Upper lobe of left lung (tissue), 6 donors: ENCODE data around the gene FKRP. TPM values are rescaled to one million over a fixed set of nuclear protein-coding genes. Genes with fewer than 3 reads are reported as not detected.
A peak's percentile ranks its signal among the peaks of the same experiment; 100 is the strongest.

Experiments used
- ATAC-seq, 2 donors: fragments of 200-7000 bp; cut with Tn5 transposase; one replicate each; pipeline ENCODE4 v1.9.1; 2022; ENCODE audit warnings: mild to moderate bottlenecking in 2 of 2, moderate library complexity in 2 of 2; ENCODE audit not compliant: low FRiP score in 2 of 2
- DNase-seq, 2 donors: peaks; one replicate each; pipeline ENCODE4 v3.0.0-alpha.2; 2019 to 2020
- H3K27ac ChIP-seq, 4 donors: fragments of 200-600 bp; sonication (generic); one replicate each; pipeline ENCODE4 v1.5.1; 2016 to 2019
- H3K27me3 ChIP-seq, 4 donors: fragments of 200-600 bp; sonication (generic); one replicate each; pipeline ENCODE4 v1.5.1; 2017 to 2019
- H3K36me3 ChIP-seq, 4 donors: fragments of 200-600 bp; sonication (generic); one replicate each; pipeline ENCODE4 v1.5.1; 2016 to 2019
- H3K4me1 ChIP-seq, 4 donors: fragments of 200-600 bp; sonication (generic); one replicate each; pipeline ENCODE4 v1.5.1; 2018 to 2019
- H3K4me3 ChIP-seq, 4 donors: fragments of 200-600 bp; sonication (generic); one replicate each; pipeline ENCODE4 v1.5.1; 2017 to 2019; ENCODE audit warnings: mild to moderate bottlenecking in 2 of 4, moderate library complexity in 1 of 4
- H3K9me3 ChIP-seq, 4 donors: fragments of 200-600 bp; sonication (generic); one replicate each; pipeline ENCODE4 v1.5.1; 2018 to 2019
- EP300 ChIP-seq, 4 donors: sonication (generic); formaldehyde crosslinking; IDR thresholded peaks; one replicate each; pipeline ENCODE4 v1.5.1; 2017; ENCODE audit warnings: antibody characterized with exemption in 4 of 4, control low read depth in 2 of 4
- POLR2A ChIP-seq, 4 donors: fragments of 450-650 bp; IDR thresholded peaks; one replicate each; pipeline ENCODE4 v1.5.1; 2016 to 2017; ENCODE audit warnings: antibody characterized with exemption in 4 of 4, mild to moderate bottlenecking in 2 of 4
- POLR2AphosphoS5 ChIP-seq, 2 donors: sonication (generic); formaldehyde crosslinking; IDR thresholded peaks; one replicate each; pipeline ENCODE4 v1.5.1; 2017; ENCODE audit warnings: antibody characterized with exemption in 2 of 2
- WGBS, 2 donors: methylation state at CpG; one replicate each; pipeline ENCODE4 v1.1.5; 2017 to 2018; 5-methylcytosine and 5-hydroxymethylcytosine counted together
- total RNA-seq, 6 donors: library from RNA; depleted of rRNA in 4 of 6; stranded (reverse); fragments of >200 nt in 4 of 6; gene quantifications; one replicate each; pipeline versions ENCODE4 v1.1.0 to v1.2.1, GENCODE V29; 2016 to 2021
- TF ChIP-seq, protein P1 (sequence below), 6 experiments: fragments of 450-650 bp in 4 of 6; fragments of 200-600 bp in 2 of 6; sonication (generic) in 2 of 6; IDR thresholded peaks; one replicate each; pipeline ENCODE4 v1.5.1; 2016 to 2019; ENCODE audit warnings: antibody characterized with exemption in 6 of 6
- donor health status: DM: no; HTN: no; CAD: no; lungs with moderate emphysema.
- donor health status: DM: no; HTN: yes; CAD: no; lungs with severe emphysema.

The FKRP gene
- total RNA-seq, 6 donors from 2014 or later, result 16.6 to 26.2 (median 19.3) TPM

- no peak overlapping the region for H3K4me3 ChIP-seq
- no peak overlapping the region for H3K27ac ChIP-seq
- no peak for TF ChIP-seq POLR2AphosphoS5 (IDR thresholded peaks at IDR 0.05)
- TF ChIP-seq POLR2A (IDR thresholded peaks at IDR 0.05), result no peak
- no peak for TF ChIP-seq EP300 (IDR thresholded peaks at IDR 0.05)
- no peak for ATAC-seq
- DNase-seq, result no peak
- H3K4me1 ChIP-seq, result peaks cover 40 to 60% (median 44%) of the 10 kb centered on the region in 4 donors
- no peaks in the 10 kb centered on the region for H3K9me3 ChIP-seq
- H3K36me3 ChIP-seq, result peaks cover 37 to 98% (median 80%) of the 10 kb centered on the region in 4 donors
- no peaks in the 10 kb centered on the region for H3K27me3 ChIP-seq
- WGBS, 2 donors, result 97 to 98% methylated on average over 6 to 9 of the region's 9 CpGs
Observed at GRCh38 chr19:46730187-46730586, 15.7 kb upstream of the FKRP start.

- H3K9me3 ChIP-seq, result no peaks in the 10 kb centered on the region
- H3K27me3 ChIP-seq, result no peaks in the 10 kb centered on the region
- H3K4me1 ChIP-seq, result peaks cover 40 to 60% (median 46%) of the 10 kb centered on the region in 4 donors
- H3K4me3 ChIP-seq, result no peak overlapping the region
- no peak for TF ChIP-seq POLR2A (IDR thresholded peaks at IDR 0.05)
- WGBS, 2 donors, result 93 to 96% methylated on average over 14 of the region's 14 CpGs
- DNase-seq (no peak), ATAC-seq (no peak)
- H3K36me3 ChIP-seq, result peaks cover 33 to 98% (median 77%) of the 10 kb centered on the region in 4 donors
- H3K27ac ChIP-seq, result peak overlapping the region in 1 of 4 donors; percentile 73
Observed at GRCh38 chr19:46730595-46730994, 15.3 kb upstream of the FKRP start.

GRCh38 chr19:46731007-46731501, 14.8 kb upstream of the FKRP start:
- peaks cover 29 to 98% (median 76%) of the 10 kb centered on the region in 4 donors for H3K36me3 ChIP-seq
- peaks cover 40 to 63% (median 49%) of the 10 kb centered on the region in 4 donors for H3K4me1 ChIP-seq
- H3K9me3 ChIP-seq, result no peaks in the 10 kb centered on the region
- H3K4me3 ChIP-seq, result peak overlapping the region in 1 of 4 donors; percentile 6
- H3K27me3 ChIP-seq, result no peaks in the 10 kb centered on the region
- TF ChIP-seq POLR2AphosphoS5 (IDR thresholded peaks at IDR 0.05), result peak; percentile 14 to 46
- TF ChIP-seq EP300 (IDR thresholded peaks at IDR 0.05), result no peak
- TF ChIP-seq POLR2A (IDR thresholded peaks at IDR 0.05), result no peak
- TF ChIP-seq, protein P1, sequence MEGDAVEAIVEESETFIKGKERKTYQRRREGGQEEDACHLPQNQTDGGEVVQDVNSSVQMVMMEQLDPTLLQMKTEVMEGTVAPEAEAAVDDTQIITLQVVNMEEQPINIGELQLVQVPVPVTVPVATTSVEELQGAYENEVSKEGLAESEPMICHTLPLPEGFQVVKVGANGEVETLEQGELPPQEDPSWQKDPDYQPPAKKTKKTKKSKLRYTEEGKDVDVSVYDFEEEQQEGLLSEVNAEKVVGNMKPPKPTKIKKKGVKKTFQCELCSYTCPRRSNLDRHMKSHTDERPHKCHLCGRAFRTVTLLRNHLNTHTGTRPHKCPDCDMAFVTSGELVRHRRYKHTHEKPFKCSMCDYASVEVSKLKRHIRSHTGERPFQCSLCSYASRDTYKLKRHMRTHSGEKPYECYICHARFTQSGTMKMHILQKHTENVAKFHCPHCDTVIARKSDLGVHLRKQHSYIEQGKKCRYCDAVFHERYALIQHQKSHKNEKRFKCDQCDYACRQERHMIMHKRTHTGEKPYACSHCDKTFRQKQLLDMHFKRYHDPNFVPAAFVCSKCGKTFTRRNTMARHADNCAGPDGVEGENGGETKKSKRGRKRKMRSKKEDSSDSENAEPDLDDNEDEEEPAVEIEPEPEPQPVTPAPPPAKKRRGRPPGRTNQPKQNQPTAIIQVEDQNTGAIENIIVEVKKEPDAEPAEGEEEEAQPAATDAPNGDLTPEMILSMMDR (IDR thresholded peaks at IDR 0.05), result no peak
- 69 to 74% methylated on average over 6 to 14 of the region's 14 CpGs for WGBS, 2 donors
- DNase-seq (peak in 1 of 2 donors; percentile 77), ATAC-seq (peak in 1 of 2 donors; percentile 70)
- H3K27ac ChIP-seq, result peak overlapping the region in 3 of 4 donors; percentile 37 to 73 (median 55)

DNA sequence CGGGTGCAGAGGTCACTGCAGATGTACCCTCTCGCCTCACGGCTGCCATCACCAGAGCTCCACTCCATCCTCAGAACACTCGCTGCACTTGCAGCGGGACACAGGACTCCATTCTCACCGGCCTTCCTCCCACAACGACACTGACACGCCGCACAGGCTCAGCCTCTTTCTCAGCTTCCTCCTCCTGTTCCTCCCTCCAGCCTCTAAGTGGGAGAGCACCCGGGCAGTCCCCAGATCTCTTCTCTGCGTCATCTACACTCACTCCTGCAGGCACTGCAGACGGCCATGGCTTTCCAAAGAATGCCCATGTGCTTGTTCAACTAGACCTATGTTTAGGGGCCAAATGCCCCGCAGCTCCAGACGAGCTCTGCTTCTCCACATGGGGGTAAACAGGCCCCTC, 14.3 kb upstream of the FKRP start:
- Histone ChIP-seq H3K9me3 (no peaks in the 10 kb centered on the region), H3K36me3 (peaks cover 28 to 96% (median 75%) of the 10 kb centered on the region in 4 donors), H3K27ac (peak overlapping the region in 3 of 4 donors; percentile 37 to 73 (median 55)), H3K4me1 (peaks cover 42 to 66% (median 53%) of the 10 kb centered on the region in 4 donors), H3K4me3 (peak overlapping the region in 1 of 4 donors; percentile 6), H3K27me3 (no peaks in the 10 kb centered on the region)
- no peak for DNase-seq
- ATAC-seq, result peak in 1 of 2 donors; percentile 38
- WGBS, 2 donors, result 78 to 81% methylated on average over 14 of the region's 14 CpGs
- TF ChIP-seq, protein P1 (IDR thresholded peaks at IDR 0.05), result no peak
- no peak for TF ChIP-seq EP300 (IDR thresholded peaks at IDR 0.05)
- TF ChIP-seq POLR2A (IDR thresholded peaks at IDR 0.05), result no peak
- TF ChIP-seq POLR2AphosphoS5 (IDR thresholded peaks at IDR 0.05), result no peak

GRCh38 chr19:46732172-46732938, 13.5 kb upstream of the FKRP start:
- no peak for ATAC-seq
- peaks cover 46 to 66% (median 56%) of the 10 kb centered on the region in 4 donors for H3K4me1 ChIP-seq
- TF ChIP-seq EP300 (IDR thresholded peaks at IDR 0.05), result no peak
- no peak for TF ChIP-seq POLR2A (IDR thresholded peaks at IDR 0.05)
- TF ChIP-seq, protein P1 (IDR thresholded peaks at IDR 0.05), result no peak
- TF ChIP-seq POLR2AphosphoS5 (IDR thresholded peaks at IDR 0.05), result no peak
- whole genome bisulfite sequencing, 2 donors, result 85 to 90% methylated on average over 25 to 28 of the region's 28 CpGs
- H3K27ac ChIP-seq, result peak overlapping the region; percentile 71 to 78 (median 74)
- H3K27me3 ChIP-seq, result no peaks in the 10 kb centered on the region
- H3K36me3 ChIP-seq, result peaks cover 21 to 96% (median 71%) of the 10 kb centered on the region in 4 donors
- H3K9me3 ChIP-seq, result no peaks in the 10 kb centered on the region
- no peak overlapping the region for H3K4me3 ChIP-seq
- no peak for DNase-seq
